CD4-positive, alpha-beta memory T cell (primary cell): ENCODE data around the gene ARHGAP24. TPM values are rescaled to one million over a fixed set of nuclear protein-coding genes. Genes with fewer than 3 reads are reported as not detected.

Experiments
- CTCF ChIA-PET: fragments of 350-600 bp; sonication (Branson Sonifier 250); formaldehyde crosslinking; loops from one replicate; lab custom pipeline; 2021; ENCODE audit warnings: inconsistent platforms; ENCODE audit not compliant: partially characterized antibody; lab: Charles Lee
- POLR2A ChIA-PET: fragments of 350-600 bp; sonication (Branson Sonifier 250); formaldehyde crosslinking; loops from one replicate; lab custom pipeline; 2021; ENCODE audit not compliant: partially characterized antibody; lab: Charles Lee
- DNase-seq, 5 donors: peaks; one replicate each; pipeline versions ENCODE4 v3.0.0 to v3.0.0-alpha.2; 2020 to 2022; ENCODE audit warnings: mixed read lengths in 1 of 5
- H3K27ac ChIP-seq: one replicate; pipeline ENCODE4 v1.7.0; 2013; ENCODE audit warnings: low read depth, low read length
- H3K27me3 ChIP-seq: 2 replicates; pipeline ENCODE4 v1.7.0; 2013; ENCODE audit warnings: mild to moderate bottlenecking, low read length, moderate library complexity; ENCODE audit not compliant: insufficient read depth
- H3K36me3 ChIP-seq: 2 replicates; pipeline ENCODE4 v1.7.0; 2013; ENCODE audit warnings: mild to moderate bottlenecking, low read length, moderate library complexity; ENCODE audit not compliant: insufficient read depth
- H3K4me1 ChIP-seq: 2 replicates; pipeline ENCODE4 v1.7.0; 2013; ENCODE audit warnings: mild to moderate bottlenecking, low read length, moderate library complexity; ENCODE audit not compliant: insufficient read depth
- H3K4me3 ChIP-seq, 2 donors: one replicate each; pipeline ENCODE4 v1.7.0; 2013; ENCODE audit warnings: low read length in 2 of 2, mild to moderate bottlenecking in 1 of 2
- H3K9me3 ChIP-seq, 2 donors: one replicate each; pipeline ENCODE4 v1.7.0; 2013; ENCODE audit warnings: low read length in 2 of 2, control low read depth in 1 of 2; ENCODE audit not compliant: control insufficient read depth in 1 of 2
- H3K27ac Mint-ChIP-seq, 7 donors: one replicate each; pipeline ENCODE4 v1.8.0; 2020 to 2021; ENCODE audit warnings: mixed read lengths in 7 of 7, mild to moderate bottlenecking in 6 of 7, inconsistent platforms in 3 of 7, moderate library complexity in 3 of 7
- H3K27me3 Mint-ChIP-seq, 2 donors: one replicate each; pipeline ENCODE4 v1.8.0; 2020 to 2021; ENCODE audit warnings: mixed read lengths in 2 of 2
- H3K36me3 Mint-ChIP-seq, 2 donors: one replicate each; pipeline ENCODE4 v1.8.0; 2020 to 2021; ENCODE audit warnings: mixed read lengths in 2 of 2, inconsistent platforms in 1 of 2, mild to moderate bottlenecking in 1 of 2
- H3K4me1 Mint-ChIP-seq, 4 donors: one replicate each; pipeline ENCODE4 v1.8.0; 2020 to 2021; ENCODE audit warnings: mixed read lengths in 4 of 4, mild to moderate bottlenecking in 1 of 4
- H3K4me3 Mint-ChIP-seq, 8 donors: one replicate each; pipeline ENCODE4 v1.8.0; 2020 to 2021; ENCODE audit warnings: mixed read lengths in 8 of 8, mild to moderate bottlenecking in 7 of 8, moderate library complexity in 6 of 8, inconsistent platforms in 3 of 8
- H3K9me3 Mint-ChIP-seq, 8 donors: one replicate each; pipeline ENCODE4 v1.8.0; 2020 to 2021; ENCODE audit warnings: mixed read lengths in 8 of 8, mild to moderate bottlenecking in 5 of 8, inconsistent platforms in 3 of 8, moderate library complexity in 1 of 8
- intact Hi-C: fragments of 100-400 bp; cut with micrococcal nuclease; formaldehyde crosslinking; loops from one replicate; pipeline ENCODE4 v1.15.1; 2023
- polyA plus RNA-seq, 2 donors: library from polyadenylated mRNA; unstranded; fragments of 300-500 nt; fragmentation: Illumina TruSeq; gene quantifications; one replicate each; pipeline ENCODE4 v1.2.3, GENCODE V29; 2021
- total RNA-seq, 2 experiments: library from RNA; stranded (reverse); gene quantifications; one replicate each; pipeline ENCODE4 v1.2.3, GENCODE V29; 2021

The ARHGAP24 gene
- not detected for total RNA-seq
- polyA plus RNA-seq, result under 1 TPM in 1 of 2 donors, not detected in 1; 0.30 TPM

DNA sequence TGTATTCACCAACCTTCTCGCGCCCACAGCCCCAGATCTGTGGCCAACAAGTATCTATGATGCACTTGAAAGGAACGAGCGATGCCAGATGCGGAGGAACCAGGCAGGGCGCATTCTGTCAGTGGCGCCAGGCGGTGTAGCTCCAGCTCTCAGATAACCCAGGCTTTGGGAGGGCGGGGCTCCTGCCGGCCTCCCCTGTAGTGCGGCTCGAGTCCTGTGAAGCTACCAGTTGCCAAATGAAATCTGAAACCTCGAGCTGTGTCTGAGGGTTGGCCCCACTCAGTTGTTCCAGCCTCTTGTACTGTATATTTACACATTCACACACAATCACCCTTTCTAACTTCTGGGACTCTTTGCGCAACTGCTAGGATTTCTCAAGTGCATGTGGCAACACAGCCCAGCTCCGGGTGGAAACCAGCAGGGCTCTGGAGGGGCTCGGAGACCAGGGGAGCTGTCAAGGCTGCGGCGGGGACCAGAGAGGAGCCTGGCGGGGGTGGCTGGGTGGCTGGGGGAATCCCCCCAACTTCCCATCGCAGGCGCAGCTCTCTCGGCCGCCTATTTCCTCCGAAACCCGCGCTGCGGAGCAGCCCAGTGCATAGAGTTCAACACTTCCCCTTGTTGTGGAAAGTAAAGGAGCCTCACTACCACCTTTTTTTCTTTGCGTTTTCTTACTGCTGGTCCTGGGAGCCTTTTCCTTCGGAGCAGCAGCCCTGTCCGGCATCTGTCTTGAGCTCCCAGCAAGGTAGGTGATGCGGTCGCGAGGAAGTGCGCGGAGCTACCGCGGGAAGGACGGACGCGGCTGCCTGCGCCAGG lies at the start of gene ARHGAP24:
Gene ARHGAP24 (plus strand): TSS at position 333 of the 813 bp plus-strand sequence.
- Mint-ChIP-seq H3K27ac (no peak within 1 kb of the TSS), H3K4me3 (no peak within 1 kb of the TSS), H3K4me1 (no peaks in the 10 kb centered on the region), H3K9me3 (peaks cover 0 to 4% (median 2%) of the 10 kb centered on the region in 8 donors), H3K36me3 (no peaks in the 10 kb centered on the region), H3K27me3 (peaks cover 9 to 10% of the 10 kb centered on the region in 2 donors)
- Histone ChIP-seq H3K27ac (no peak within 1 kb of the TSS), H3K27me3 (no peaks in the 10 kb centered on the region), H3K36me3 (no peaks in the 10 kb centered on the region), H3K9me3 (no peaks in the 10 kb centered on the region), H3K4me3 (no peak within 1 kb of the TSS), H3K4me1 (no peaks in the 10 kb centered on the region)
- intact Hi-C loops, result no loop called here
- no peak for DNase-seq
- POLR2A ChIA-PET, result no interaction called here
- CTCF ChIA-PET, result no interaction called here

DNA sequence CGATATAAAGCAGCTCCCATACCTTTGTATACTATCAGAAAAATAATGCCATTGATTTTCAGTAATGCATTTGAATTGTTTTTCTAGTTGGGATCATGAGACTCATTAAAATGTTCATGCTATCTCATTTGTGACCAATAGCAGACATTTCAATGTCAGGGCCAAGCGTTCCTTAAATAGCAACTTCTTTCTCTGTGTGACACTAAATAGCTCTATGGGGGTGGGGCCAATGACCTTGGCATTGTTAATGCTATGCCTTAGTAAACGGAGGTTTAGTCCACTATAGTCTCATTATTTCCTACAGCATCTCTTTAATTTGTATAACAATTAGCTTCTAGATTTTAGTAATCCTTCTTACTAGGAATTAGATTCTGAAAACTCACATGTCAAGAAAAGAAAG lies 48.6 kb upstream of the ARHGAP24 start:
- H3K27ac Mint-ChIP-seq, result no peak overlapping the region
- ChIA-PET CTCF (no interaction called here), POLR2A (no interaction called here)
- H3K36me3 Mint-ChIP-seq, result no peaks in the 10 kb centered on the region
- no peak overlapping the region for H3K4me3 Mint-ChIP-seq
- H3K9me3 Mint-ChIP-seq, result peaks cover 0 to 11% (median 0%) of the 10 kb centered on the region in 8 donors
- Histone ChIP-seq H3K27me3 (no peaks in the 10 kb centered on the region), H3K36me3 (no peaks in the 10 kb centered on the region), H3K4me1 (no peaks in the 10 kb centered on the region), H3K9me3 (no peaks in the 10 kb centered on the region), H3K4me3 (no peak overlapping the region), H3K27ac (no peak overlapping the region)
- DNase-seq, result no peak
- intact Hi-C loops, result no loop called here
- no peaks in the 10 kb centered on the region for H3K27me3 Mint-ChIP-seq
- no peaks in the 10 kb centered on the region for H3K4me1 Mint-ChIP-seq

DNA sequence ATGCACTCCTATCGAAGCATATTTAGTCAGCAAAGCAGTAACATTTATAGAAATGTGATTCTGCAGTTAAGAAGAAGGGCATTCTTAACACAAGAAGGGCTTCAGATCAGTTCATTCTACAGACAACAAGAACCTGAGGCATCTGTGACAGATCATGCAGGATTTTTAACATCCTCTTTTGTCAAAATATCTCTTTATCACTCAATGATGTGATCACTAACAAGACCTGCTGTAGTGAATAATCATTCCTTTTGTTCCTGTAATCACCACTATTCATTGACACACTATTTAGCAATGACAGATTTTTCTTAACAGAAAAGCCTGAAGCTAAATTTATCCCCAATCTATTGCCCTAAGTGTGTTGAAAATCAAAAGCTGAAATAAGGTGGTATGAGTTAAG lies 47.8 kb upstream of the ARHGAP24 start:
- no peak overlapping the region for H3K4me3 Mint-ChIP-seq
- Histone ChIP-seq H3K27ac (no peak overlapping the region), H3K4me3 (no peak overlapping the region), H3K9me3 (no peaks in the 10 kb centered on the region), H3K36me3 (no peaks in the 10 kb centered on the region), H3K27me3 (no peaks in the 10 kb centered on the region), H3K4me1 (no peaks in the 10 kb centered on the region)
- no peak for DNase-seq
- peaks cover 0 to 14% (median 0%) of the 10 kb centered on the region in 8 donors for H3K9me3 Mint-ChIP-seq
- no peaks in the 10 kb centered on the region for H3K27me3 Mint-ChIP-seq
- intact Hi-C loops, result no loop called here
- H3K27ac Mint-ChIP-seq, result no peak overlapping the region
- POLR2A ChIA-PET, result no interaction called here
- no peaks in the 10 kb centered on the region for H3K36me3 Mint-ChIP-seq
- no peaks in the 10 kb centered on the region for H3K4me1 Mint-ChIP-seq
- CTCF ChIA-PET, result no interaction called here

DNA sequence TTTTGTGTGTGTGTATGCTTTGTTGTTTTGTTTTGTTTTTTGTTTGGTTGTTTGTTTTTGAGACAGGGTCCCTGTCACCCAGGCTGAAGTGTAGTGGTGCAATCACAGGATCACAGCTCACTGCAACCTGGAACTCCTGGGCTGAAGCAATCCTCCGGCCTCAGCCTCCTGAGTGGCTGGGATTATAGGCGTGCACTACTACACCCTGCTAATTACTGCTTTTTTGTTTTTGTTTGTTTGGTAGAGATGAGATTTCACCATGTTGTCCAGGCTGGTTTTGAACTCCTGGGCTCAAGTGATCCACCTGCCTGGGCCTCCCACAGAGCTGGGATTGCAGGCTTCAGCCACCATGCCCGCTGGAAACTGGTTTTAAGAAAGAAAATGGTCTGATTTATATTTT lies 44.7 kb upstream of the ARHGAP24 start:
- Histone ChIP-seq H3K4me1 (no peaks in the 10 kb centered on the region), H3K4me3 (no peak overlapping the region), H3K36me3 (no peaks in the 10 kb centered on the region), H3K27me3 (no peaks in the 10 kb centered on the region), H3K27ac (no peak overlapping the region), H3K9me3 (no peaks in the 10 kb centered on the region)
- Mint-ChIP-seq H3K27me3 (no peaks in the 10 kb centered on the region), H3K27ac (no peak overlapping the region), H3K4me3 (no peak overlapping the region), H3K4me1 (no peaks in the 10 kb centered on the region), H3K9me3 (peaks cover 0 to 13% (median 0%) of the 10 kb centered on the region in 8 donors), H3K36me3 (no peaks in the 10 kb centered on the region)
- no peak for DNase-seq
- ChIA-PET POLR2A (no interaction called here), CTCF (no interaction called here)
- intact Hi-C loops, result no loop called here

DNA sequence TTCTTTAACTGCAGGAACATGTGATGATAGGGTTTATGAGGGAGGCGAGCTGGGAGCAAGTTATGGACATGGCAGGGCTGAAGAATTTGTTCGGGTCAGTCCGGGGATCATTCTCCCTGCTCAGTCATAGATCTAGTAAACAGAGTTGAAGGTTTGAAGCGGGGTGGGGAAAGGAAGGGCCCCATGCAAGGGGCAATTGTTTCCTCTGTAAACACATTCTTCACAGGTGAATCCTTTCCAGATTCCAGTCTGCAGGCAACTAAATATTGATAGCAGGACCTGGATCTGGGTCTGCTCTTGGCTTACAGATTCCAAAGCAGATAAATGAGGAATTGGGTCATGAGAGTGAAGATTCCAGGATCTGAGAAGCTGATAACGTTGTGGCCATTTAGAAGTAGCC lies 44.3 kb upstream of the ARHGAP24 start:
- H3K4me1 ChIP-seq, result no peaks in the 10 kb centered on the region
- H3K4me1 Mint-ChIP-seq, result no peaks in the 10 kb centered on the region
- H3K9me3 Mint-ChIP-seq, result peaks cover 0 to 10% (median 0%) of the 10 kb centered on the region in 8 donors
- no peak overlapping the region for H3K27ac ChIP-seq
- DNase-seq, result no peak
- no peak overlapping the region for H3K4me3 ChIP-seq
- H3K27me3 Mint-ChIP-seq, result no peaks in the 10 kb centered on the region
- no peaks in the 10 kb centered on the region for H3K27me3 ChIP-seq
- no peak overlapping the region for H3K4me3 Mint-ChIP-seq
- H3K9me3 ChIP-seq, result no peaks in the 10 kb centered on the region
- ChIA-PET CTCF (no interaction called here), POLR2A (no interaction called here)
- H3K36me3 ChIP-seq, result no peaks in the 10 kb centered on the region
- H3K36me3 Mint-ChIP-seq, result no peaks in the 10 kb centered on the region
- no peak overlapping the region for H3K27ac Mint-ChIP-seq
- intact Hi-C loops, result no loop called here

DNA sequence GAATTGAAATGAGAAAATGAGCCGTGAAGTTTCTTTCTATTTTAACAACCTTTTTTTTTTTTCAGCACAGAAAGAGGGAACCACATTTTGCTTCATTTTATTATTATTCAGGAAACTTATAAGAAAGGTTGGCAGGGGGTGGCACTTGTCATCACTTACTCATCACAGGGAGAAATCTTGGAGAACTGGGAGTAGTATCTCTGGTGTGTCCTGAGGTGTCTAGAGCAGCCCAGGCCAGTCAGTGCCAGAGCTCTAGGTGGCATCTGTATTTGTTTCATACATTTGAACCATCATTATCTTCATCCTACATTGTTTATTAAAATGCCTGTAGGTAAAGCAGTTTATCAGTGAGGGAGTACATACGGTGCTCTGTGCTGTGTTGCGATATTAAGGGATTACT lies 43.8 kb upstream of the ARHGAP24 start:
- intact Hi-C loops, result no loop called here
- no peaks in the 10 kb centered on the region for H3K27me3 ChIP-seq
- no peaks in the 10 kb centered on the region for H3K4me1 ChIP-seq
- Mint-ChIP-seq H3K27ac (no peak overlapping the region), H3K36me3 (no peaks in the 10 kb centered on the region), H3K4me1 (no peaks in the 10 kb centered on the region), H3K9me3 (peaks cover 0 to 8% (median 0%) of the 10 kb centered on the region in 8 donors), H3K4me3 (no peak overlapping the region), H3K27me3 (no peaks in the 10 kb centered on the region)
- no peaks in the 10 kb centered on the region for H3K36me3 ChIP-seq
- H3K9me3 ChIP-seq, result no peaks in the 10 kb centered on the region
- ChIA-PET POLR2A (no interaction called here), CTCF (no interaction called here)
- no peak for DNase-seq
- H3K4me3 ChIP-seq, result no peak overlapping the region
- no peak overlapping the region for H3K27ac ChIP-seq

DNA sequence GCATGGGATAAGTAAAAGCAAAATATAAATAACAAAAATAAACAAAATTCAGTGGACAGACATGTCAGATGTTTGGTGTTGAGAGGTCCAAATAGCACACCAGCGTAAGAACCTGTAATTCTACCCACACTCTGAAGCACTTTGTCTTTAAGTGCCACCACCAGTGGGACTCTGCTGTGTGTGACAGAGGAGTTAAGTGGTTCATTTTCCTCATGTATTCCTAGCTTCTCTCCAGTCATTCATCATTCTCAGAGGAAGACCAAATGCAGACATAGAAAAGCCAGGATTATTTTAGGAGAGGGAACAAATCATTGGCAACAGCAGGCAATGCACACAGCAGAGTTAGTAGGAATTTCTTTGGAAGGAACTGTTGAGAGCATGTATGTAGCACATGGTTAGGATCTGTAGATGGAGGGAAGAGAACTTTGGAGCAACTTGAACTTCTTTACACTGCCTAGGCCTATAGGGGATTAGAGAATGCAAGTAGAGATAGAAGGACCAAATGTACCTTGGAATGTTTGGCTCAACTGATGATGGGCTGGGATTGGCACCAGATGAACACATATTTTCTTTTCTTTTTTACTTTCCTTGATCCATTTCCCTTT lies 43.0 kb upstream of the ARHGAP24 start:
- no peaks in the 10 kb centered on the region for H3K27me3 ChIP-seq
- no peaks in the 10 kb centered on the region for H3K27me3 Mint-ChIP-seq
- H3K4me1 ChIP-seq, result no peaks in the 10 kb centered on the region
- ChIA-PET CTCF (no interaction called here), POLR2A (no interaction called here)
- no peak overlapping the region for H3K27ac ChIP-seq
- H3K36me3 ChIP-seq, result no peaks in the 10 kb centered on the region
- H3K9me3 Mint-ChIP-seq, result peaks cover 0 to 5% (median 0%) of the 10 kb centered on the region in 8 donors
- no peaks in the 10 kb centered on the region for H3K9me3 ChIP-seq
- H3K4me3 ChIP-seq, result no peak overlapping the region
- no peaks in the 10 kb centered on the region for H3K4me1 Mint-ChIP-seq
- intact Hi-C loops, result no loop called here
- no peak overlapping the region for H3K27ac Mint-ChIP-seq
- no peak for DNase-seq
- no peak overlapping the region for H3K4me3 Mint-ChIP-seq
- no peaks in the 10 kb centered on the region for H3K36me3 Mint-ChIP-seq
